GM18951 (cell line): ENCODE data around the gene PDZD4.

Experiments
- POLR2A ChIP-seq: IDR thresholded peaks from 4 replicates; pipeline ENCODE4 v1.6.1; 2011; ENCODE audit warnings: mild to moderate bottlenecking; ENCODE audit not compliant: insufficient read length, insufficient read depth; ENCODE audit errors: extremely low read depth
- in situ Hi-C: fragments of 300-500 bp; cut with MboI; formaldehyde crosslinking; loops from one replicate; pipeline ENCODE4 v1.12.0; 2022; ENCODE audit warnings: low sequenced_read_pairs, mixed read lengths, inconsistent platforms; ENCODE audit not compliant: unreplicated experiment

Gene PDZD4

GRCh38 chrX:153871946-153872878 lies 41.9 kb upstream of the PDZD4 start:
- no peak for TF ChIP-seq POLR2A
- in situ Hi-C loops: no loop called here

- TF ChIP-seq POLR2A: no peak
- in situ Hi-C loops: no loop called here
These were observed 41.1 kb upstream of the PDZD4 start for GRCh38 chrX:153871451-153871850.

GRCh38 chrX:153870791-153871360 lies 40.5 kb upstream of the PDZD4 start:
- TF ChIP-seq POLR2A: no peak
- in situ Hi-C loops: no loop called here

- TF ChIP-seq POLR2A: no peak
- in situ Hi-C loops: no loop called here
These were observed 39.9 kb upstream of the PDZD4 start for GRCh38 chrX:153870288-153870690.

- TF ChIP-seq POLR2A: no peak
- in situ Hi-C loops: no loop called here
These were observed 39.3 kb upstream of the PDZD4 start for GRCh38 chrX:153869473-153870287.

- TF ChIP-seq POLR2A: no peak
These were observed 38.5 kb upstream of the PDZD4 start for GRCh38 chrX:153868576-153869472.

GRCh38 chrX:153867671-153868070 lies 37.3 kb upstream of the PDZD4 start:
- in situ Hi-C loops: no loop called here
- TF ChIP-seq POLR2A: no peak

More at GRCh38 chrX:153868576-153869472, 38.5 kb upstream of the PDZD4 start:
- in situ Hi-C loops: no loop called here

GRCh38 chrX:153867139-153867538 lies 36.8 kb upstream of the PDZD4 start:
- in situ Hi-C loops: no loop called here
- TF ChIP-seq POLR2A: no peak

- in situ Hi-C loops: no loop called here
- TF ChIP-seq POLR2A: no peak
These were observed 36.1 kb upstream of the PDZD4 start for GRCh38 chrX:153866302-153867019.

GRCh38 chrX:153865685-153866084 lies 35.3 kb upstream of the PDZD4 start:
- in situ Hi-C loops: no loop called here

GRCh38 chrX:153865321-153865580 lies 34.9 kb upstream of the PDZD4 start:
- in situ Hi-C loops: no loop called here
- no peak for TF ChIP-seq POLR2A

More at GRCh38 chrX:153865685-153866084, 35.3 kb upstream of the PDZD4 start:
- TF ChIP-seq POLR2A: no peak
